ENCODE results near the gene ZMYM4.

The ZMYM4 gene

GRCh38 chr1:35279555-35279904, 11.0 kb downstream of the ZMYM4 start:
- Histone ChIP-seq H2BK120ac (ENCODE audit: low read depth, low read length) (no peak overlapping the region), H3K18ac (ENCODE audit: low read length) (no peak overlapping the region), H3K23ac (ENCODE audit: low read length) (no peak overlapping the region), H3K27me3 (ENCODE audit: insufficient read depth, low read length, poor library complexity) (no peaks in the 10 kb centered on the region), H3K9ac (ENCODE audit: low read length) (no peak overlapping the region), H3K4me3 (ENCODE audit: low read length) (no peak overlapping the region), H2AK5ac (ENCODE audit: low read length) (no peak overlapping the region), H4K8ac (ENCODE audit: low read depth, low read length) (no peak overlapping the region), H2BK15ac (replicated peaks; ENCODE audit: low read depth) (no peak overlapping the region), H3K4me1 (ENCODE audit: control insufficient read depth, low read depth, low read length) (no peaks in the 10 kb centered on the region), H3K56ac (ENCODE audit: low read length) (no peak overlapping the region), H4K5ac (ENCODE audit: low read length) (no peak overlapping the region), H3K36me3 (ENCODE audit: control insufficient read depth, insufficient read depth, low read length) (no peaks in the 10 kb centered on the region), H3K4ac (ENCODE audit: low read depth, low read length) (no peak overlapping the region), H2BK5ac (ENCODE audit: low read length) (no peak overlapping the region), H3K4me2 (ENCODE audit: low read length) (no peak overlapping the region), H3K79me2 (ENCODE audit: control insufficient read depth, insufficient read depth, low read length) (peaks cover 25% of the 10 kb centered on the region), H3K27ac (ENCODE audit: low read depth, low read length) (no peak overlapping the region), H3K79me1 (ENCODE audit: low read length) (peaks cover 11% of the 10 kb centered on the region)
- WGBS (ENCODE audit: extremely low coverage, insufficient coverage, low lambda C conversion rate), result no CpG with 5 or more reads among the region's 1 CpG
- DNase-seq, result no peak

DNA sequence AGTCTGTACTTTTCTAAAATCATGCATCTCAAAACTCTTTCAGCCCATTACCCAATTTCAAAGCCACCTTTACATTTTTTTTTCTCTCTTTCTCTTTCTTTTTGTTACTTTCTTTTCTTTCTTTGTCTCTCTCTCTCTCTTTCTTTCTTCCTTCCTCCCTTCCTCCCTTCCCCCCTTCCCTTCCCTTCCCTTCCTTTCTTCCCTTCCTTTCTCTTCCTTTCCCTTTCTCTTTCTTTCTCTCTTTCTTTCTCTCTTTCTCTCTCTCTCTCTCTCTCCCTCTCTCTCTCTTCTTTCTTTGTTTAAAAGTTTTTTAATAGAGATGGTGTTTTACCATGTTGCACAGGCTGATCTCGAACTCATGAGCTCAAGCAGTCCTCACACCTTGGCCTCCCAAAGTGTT, 11.5 kb downstream of the ZMYM4 start:
- Histone ChIP-seq H3K4ac (ENCODE audit: low read depth, low read length) (no peak overlapping the region), H3K56ac (ENCODE audit: low read length) (no peak overlapping the region), H3K18ac (ENCODE audit: low read length) (no peak overlapping the region), H3K9ac (ENCODE audit: low read length) (no peak overlapping the region), H3K23ac (ENCODE audit: low read length) (no peak overlapping the region), H4K5ac (ENCODE audit: low read length) (no peak overlapping the region), H3K4me2 (ENCODE audit: low read length) (no peak overlapping the region), H2AK5ac (ENCODE audit: low read length) (no peak overlapping the region), H3K79me1 (ENCODE audit: low read length) (peaks cover 11% of the 10 kb centered on the region), H2BK15ac (replicated peaks; ENCODE audit: low read depth) (no peak overlapping the region), H3K27ac (ENCODE audit: low read depth, low read length) (no peak overlapping the region), H3K27me3 (ENCODE audit: insufficient read depth, low read length, poor library complexity) (no peaks in the 10 kb centered on the region), H3K79me2 (ENCODE audit: control insufficient read depth, insufficient read depth, low read length) (peaks cover 28% of the 10 kb centered on the region), H2BK120ac (ENCODE audit: low read depth, low read length) (no peak overlapping the region), H2BK5ac (ENCODE audit: low read length) (no peak overlapping the region), H3K4me3 (ENCODE audit: low read length) (no peak overlapping the region), H3K36me3 (ENCODE audit: control insufficient read depth, insufficient read depth, low read length) (no peaks in the 10 kb centered on the region), H4K8ac (ENCODE audit: low read depth, low read length) (no peak overlapping the region), H3K4me1 (ENCODE audit: control insufficient read depth, low read depth, low read length) (no peaks in the 10 kb centered on the region)
- DNase-seq, result no peak
- WGBS (ENCODE audit: extremely low coverage, insufficient coverage, low lambda C conversion rate), result no CpG with 5 or more reads among the region's 1 CpG

DNA sequence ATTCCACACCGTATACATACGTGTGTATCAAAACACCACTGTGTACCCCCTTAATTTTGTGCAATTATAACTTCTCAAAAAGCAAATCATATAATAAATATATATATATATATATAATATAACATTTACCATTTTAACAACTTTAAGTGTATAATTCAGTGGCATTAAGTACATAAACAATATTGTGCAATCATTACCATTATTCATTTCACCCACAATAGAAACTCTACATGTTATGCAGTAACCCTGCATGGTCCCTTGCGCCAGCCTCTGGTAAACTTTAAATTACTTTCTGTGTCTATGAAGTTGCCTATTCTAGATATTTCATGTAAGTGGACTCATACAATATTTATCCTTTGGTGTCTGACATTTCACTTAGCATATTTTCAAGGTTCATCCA, 13.1 kb downstream of the ZMYM4 start:
- DNase-seq, result no peak
- Histone ChIP-seq H2BK120ac (ENCODE audit: low read depth, low read length) (no peak overlapping the region), H3K4me3 (ENCODE audit: low read length) (no peak overlapping the region), H3K4ac (ENCODE audit: low read depth, low read length) (no peak overlapping the region), H3K23ac (ENCODE audit: low read length) (no peak overlapping the region), H3K9ac (ENCODE audit: low read length) (no peak overlapping the region), H3K79me1 (ENCODE audit: low read length) (peaks cover 11% of the 10 kb centered on the region), H2BK5ac (ENCODE audit: low read length) (no peak overlapping the region), H4K8ac (ENCODE audit: low read depth, low read length) (no peak overlapping the region), H3K79me2 (ENCODE audit: control insufficient read depth, insufficient read depth, low read length) (peaks cover 24% of the 10 kb centered on the region), H3K56ac (ENCODE audit: low read length) (no peak overlapping the region), H3K4me2 (ENCODE audit: low read length) (no peak overlapping the region), H3K36me3 (ENCODE audit: control insufficient read depth, insufficient read depth, low read length) (no peaks in the 10 kb centered on the region), H3K27ac (ENCODE audit: low read depth, low read length) (no peak overlapping the region), H2AK5ac (ENCODE audit: low read length) (no peak overlapping the region), H4K5ac (ENCODE audit: low read length) (no peak overlapping the region), H3K4me1 (ENCODE audit: control insufficient read depth, low read depth, low read length) (no peaks in the 10 kb centered on the region), H3K27me3 (ENCODE audit: insufficient read depth, low read length, poor library complexity) (no peaks in the 10 kb centered on the region), H2BK15ac (replicated peaks; ENCODE audit: low read depth) (no peak overlapping the region), H3K18ac (ENCODE audit: low read length) (no peak overlapping the region)
- no CpG with 5 or more reads among the region's 3 CpGs for WGBS (ENCODE audit: extremely low coverage, insufficient coverage, low lambda C conversion rate)

- H3K56ac ChIP-seq (ENCODE audit: low read length), result no peak overlapping the region
- no peak overlapping the region for H3K4me2 ChIP-seq (ENCODE audit: low read length)
- H3K36me3 ChIP-seq (ENCODE audit: control insufficient read depth, insufficient read depth, low read length), result no peaks in the 10 kb centered on the region
- no peak overlapping the region for H2BK5ac ChIP-seq (ENCODE audit: low read length)
- no peak overlapping the region for H4K8ac ChIP-seq (ENCODE audit: low read depth, low read length)
- H3K4me1 ChIP-seq (ENCODE audit: control insufficient read depth, low read depth, low read length), result no peaks in the 10 kb centered on the region
- H3K27me3 ChIP-seq (ENCODE audit: insufficient read depth, low read length, poor library complexity), result no peaks in the 10 kb centered on the region
- no peak overlapping the region for H3K4ac ChIP-seq (ENCODE audit: low read depth, low read length)
- no peak overlapping the region for H3K23ac ChIP-seq (ENCODE audit: low read length)
- no peak overlapping the region for H2BK120ac ChIP-seq (ENCODE audit: low read depth, low read length)
- DNase-seq, result no peak
- no peak overlapping the region for H3K9ac ChIP-seq (ENCODE audit: low read length)
- H3K4me3 ChIP-seq (ENCODE audit: low read length), result no peak overlapping the region
- H2BK15ac ChIP-seq (replicated peaks; ENCODE audit: low read depth), result no peak overlapping the region
- no peak overlapping the region for H3K18ac ChIP-seq (ENCODE audit: low read length)
- H4K5ac ChIP-seq (ENCODE audit: low read length), result no peak overlapping the region
- H3K79me2 ChIP-seq (ENCODE audit: control insufficient read depth, insufficient read depth, low read length), result peaks cover 22% of the 10 kb centered on the region
- H3K27ac ChIP-seq (ENCODE audit: low read depth, low read length), result no peak overlapping the region
- peaks cover 11% of the 10 kb centered on the region for H3K79me1 ChIP-seq (ENCODE audit: low read length)
- no peak overlapping the region for H2AK5ac ChIP-seq (ENCODE audit: low read length)
Observed at GRCh38 chr1:35282172-35282571, 13.7 kb downstream of the ZMYM4 start.

GRCh38 chr1:35284852-35285251, 16.3 kb downstream of the ZMYM4 start:
- Histone ChIP-seq H4K8ac (ENCODE audit: low read depth, low read length) (no peak overlapping the region), H2BK15ac (replicated peaks; ENCODE audit: low read depth) (no peak overlapping the region), H3K4ac (ENCODE audit: low read depth, low read length) (no peak overlapping the region), H2BK5ac (ENCODE audit: low read length) (no peak overlapping the region), H2AK5ac (ENCODE audit: low read length) (no peak overlapping the region), H3K4me2 (ENCODE audit: low read length) (no peak overlapping the region), H3K4me3 (ENCODE audit: low read length) (no peak overlapping the region), H3K79me2 (ENCODE audit: control insufficient read depth, insufficient read depth, low read length) (peaks cover 21% of the 10 kb centered on the region), H3K9ac (ENCODE audit: low read length) (no peak overlapping the region), H3K27ac (ENCODE audit: low read depth, low read length) (no peak overlapping the region), H4K5ac (ENCODE audit: low read length) (no peak overlapping the region), H3K4me1 (ENCODE audit: control insufficient read depth, low read depth, low read length) (no peaks in the 10 kb centered on the region), H3K23ac (ENCODE audit: low read length) (no peak overlapping the region), H3K18ac (ENCODE audit: low read length) (no peak overlapping the region), H3K56ac (ENCODE audit: low read length) (no peak overlapping the region), H3K36me3 (ENCODE audit: control insufficient read depth, insufficient read depth, low read length) (no peaks in the 10 kb centered on the region), H2BK120ac (ENCODE audit: low read depth, low read length) (no peak overlapping the region), H3K27me3 (ENCODE audit: insufficient read depth, low read length, poor library complexity) (no peaks in the 10 kb centered on the region), H3K79me1 (ENCODE audit: low read length) (peaks cover 7% of the 10 kb centered on the region)
- WGBS (ENCODE audit: extremely low coverage, insufficient coverage, low lambda C conversion rate), result no CpG with 5 or more reads among the region's 3 CpGs
- DNase-seq, result no peak

DNA sequence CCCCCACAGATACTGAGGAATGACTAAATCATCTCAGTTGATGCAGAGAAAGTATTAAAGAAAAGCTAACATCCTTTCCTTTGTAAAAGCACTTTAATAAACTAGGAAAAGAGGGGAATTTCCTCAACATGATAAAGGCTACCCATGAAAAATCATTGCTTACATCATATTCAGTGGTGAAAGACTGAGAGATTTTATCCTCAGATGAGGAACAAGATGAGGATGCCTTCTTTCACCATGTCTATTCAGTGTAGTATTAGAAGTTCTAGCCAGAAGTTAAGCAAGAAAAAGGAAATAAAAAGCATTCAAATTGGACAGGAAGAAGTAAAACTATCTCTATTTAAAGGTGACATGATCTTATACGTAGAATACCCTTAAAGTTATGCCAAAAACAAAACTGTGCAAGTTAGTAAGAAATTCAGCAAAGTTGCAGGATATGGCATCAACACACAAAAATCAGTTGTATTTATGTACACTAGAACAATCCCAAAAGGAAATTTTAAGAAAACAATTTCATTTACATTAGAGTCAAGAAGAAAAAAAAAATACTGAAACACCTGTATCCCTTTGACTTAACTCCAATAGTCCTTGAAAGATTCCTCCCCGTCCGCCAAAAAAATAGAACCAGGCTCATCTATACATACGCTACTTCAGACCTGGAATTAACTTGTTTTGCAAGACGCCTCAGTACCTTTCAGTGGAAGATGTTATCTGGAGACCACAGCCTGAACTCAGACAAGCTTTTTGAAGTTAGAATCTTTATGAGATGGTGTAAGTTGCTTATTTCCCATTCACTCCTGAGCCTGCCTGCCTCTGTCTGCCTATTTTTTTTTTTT, 17.5 kb downstream of the ZMYM4 start:
- Histone ChIP-seq H4K5ac (ENCODE audit: low read length) (no peak overlapping the region), H2BK15ac (replicated peaks; ENCODE audit: low read depth) (no peak overlapping the region), H3K36me3 (ENCODE audit: control insufficient read depth, insufficient read depth, low read length) (no peaks in the 10 kb centered on the region), H3K9ac (ENCODE audit: low read length) (no peak overlapping the region), H4K8ac (ENCODE audit: low read depth, low read length) (no peak overlapping the region), H2AK5ac (ENCODE audit: low read length) (no peak overlapping the region), H3K23ac (ENCODE audit: low read length) (no peak overlapping the region), H3K4me3 (ENCODE audit: low read length) (no peak overlapping the region), H3K27ac (ENCODE audit: low read depth, low read length) (no peak overlapping the region), H3K4me1 (ENCODE audit: control insufficient read depth, low read depth, low read length) (no peaks in the 10 kb centered on the region), H3K56ac (ENCODE audit: low read length) (no peak overlapping the region), H3K27me3 (ENCODE audit: insufficient read depth, low read length, poor library complexity) (no peaks in the 10 kb centered on the region), H3K79me1 (ENCODE audit: low read length) (peaks cover 6% of the 10 kb centered on the region), H3K79me2 (ENCODE audit: control insufficient read depth, insufficient read depth, low read length) (peaks cover 22% of the 10 kb centered on the region), H2BK5ac (ENCODE audit: low read length) (no peak overlapping the region), H3K4me2 (ENCODE audit: low read length) (no peak overlapping the region), H2BK120ac (ENCODE audit: low read depth, low read length) (no peak overlapping the region), H3K18ac (ENCODE audit: low read length) (no peak overlapping the region), H3K4ac (ENCODE audit: low read depth, low read length) (no peak overlapping the region)
- DNase-seq, result no peak
- WGBS (ENCODE audit: extremely low coverage, insufficient coverage, low lambda C conversion rate), result no CpG with 5 or more reads among the region's 5 CpGs
